PC-9 (cell line): ENCODE data around the gene NEO1.

ENCODE experiments used
- CTCF ChIP-seq: fragments of 200-600 bp; sonication (generic); conservative IDR thresholded peaks from 2 replicates; pipeline ENCODE4 v1.6.1; 2017; ENCODE audit warnings: mixed run types, antibody characterized with exemption, mild to moderate bottlenecking, moderate library complexity
- EZH2 ChIP-seq: fragments of 200-600 bp; sonication (generic); IDR thresholded peaks from 2 replicates; pipeline ENCODE4 v1.8.0; 2017; ENCODE audit warnings: antibody characterized with exemption, low read depth

GRCh38 chr15:73143763-73144155 is 91.5 kb downstream of the NEO1 start:
- no peak for TF ChIP-seq CTCF
- no peak for TF ChIP-seq EZH2
